DOHH2 (cell line): Measurements from ENCODE around the gene ATP7A.

Experiments
- H3F3A ChIP-seq: fragments of 200-600 bp; sonication (generic), shearing (Covaris generic); 2 replicates; pipeline ENCODE4 v1.6.0; 2016; ENCODE audit warnings: antibody characterized with exemption, mild to moderate bottlenecking; ENCODE audit not compliant: control insufficient read depth, insufficient read depth
- H3K27ac ChIP-seq: fragments of 200-600 bp; sonication (generic); 2 replicates; pipeline ENCODE4 v1.5.1; 2014; ENCODE audit warnings: low read depth, mild to moderate bottlenecking, low read length, moderate library complexity
- H3K27me3 ChIP-seq: fragments of 200-600 bp; sonication (generic); 2 replicates; pipeline ENCODE4 v1.6.1; 2014; ENCODE audit warnings: mild to moderate bottlenecking, low read length, mixed read lengths; ENCODE audit not compliant: control insufficient read depth
- H3K36me3 ChIP-seq: fragments of 200-600 bp; sonication (generic); 2 replicates; pipeline ENCODE4 v1.6.1; 2014; ENCODE audit warnings: mild to moderate bottlenecking, low read length, moderate library complexity, mixed read lengths; ENCODE audit not compliant: control insufficient read depth
- H3K4me1 ChIP-seq: fragments of 200-600 bp; sonication (generic); 2 replicates; pipeline ENCODE4 v1.6.1; 2014; ENCODE audit warnings: mild to moderate bottlenecking, low read length, mixed read lengths; ENCODE audit not compliant: control insufficient read depth
- H3K4me2 ChIP-seq: fragments of 200-600 bp; sonication (generic); 2 replicates; pipeline ENCODE4 v1.6.0; 2014; ENCODE audit warnings: mild to moderate bottlenecking, low read length, moderate library complexity
- H3K4me3 ChIP-seq: fragments of 200-600 bp; sonication (generic); 2 replicates; pipeline ENCODE4 v1.5.1; 2014; ENCODE audit warnings: mild to moderate bottlenecking, low read length, mixed read lengths
- H3K79me2 ChIP-seq: fragments of 200-600 bp; sonication (generic); 2 replicates; pipeline ENCODE4 v1.6.1; 2014; ENCODE audit warnings: mild to moderate bottlenecking, low read length, mixed read lengths; ENCODE audit not compliant: control insufficient read depth
- H3K9me2 ChIP-seq: fragments of 200-600 bp; sonication (generic); replicated peaks from 2 replicates; pipeline ENCODE4 v1.6.1; 2014; ENCODE audit warnings: mild to moderate bottlenecking, low read length, mixed read lengths; ENCODE audit not compliant: control insufficient read depth
- H3K9me3 ChIP-seq: fragments of 200-600 bp; sonication (generic); 2 replicates; pipeline ENCODE4 v1.6.1; 2014; ENCODE audit warnings: antibody characterized with exemption, low read length, mixed read lengths; ENCODE audit not compliant: control insufficient read depth, insufficient read depth
- H4K20me1 ChIP-seq: fragments of 200-600 bp; sonication (generic); 2 replicates; pipeline ENCODE4 v1.6.0; 2014; ENCODE audit warnings: low read depth, mild to moderate bottlenecking, antibody characterized with exemption, low read length, moderate library complexity; ENCODE audit not compliant: control insufficient read depth, insufficient read depth
- EZH2phosphoT487 ChIP-seq: fragments of 200-600 bp; sonication (generic); IDR thresholded peaks from 2 replicates; pipeline ENCODE4 v1.6.1; 2017; ENCODE audit warnings: borderline replicate concordance, mild to moderate bottlenecking, antibody characterized with exemption, low read length, moderate library complexity, mixed read lengths
- TF ChIP-seq, protein P1 (sequence below): fragments of 200-600 bp; sonication (generic); IDR thresholded peaks from one replicate; pipeline ENCODE4 v1.5.1; 2014; ENCODE audit warnings: antibody characterized with exemption, mild to moderate bottlenecking, low read depth, low read length; ENCODE audit not compliant: poor library complexity, severe bottlenecking

Gene ATP7A

DNA sequence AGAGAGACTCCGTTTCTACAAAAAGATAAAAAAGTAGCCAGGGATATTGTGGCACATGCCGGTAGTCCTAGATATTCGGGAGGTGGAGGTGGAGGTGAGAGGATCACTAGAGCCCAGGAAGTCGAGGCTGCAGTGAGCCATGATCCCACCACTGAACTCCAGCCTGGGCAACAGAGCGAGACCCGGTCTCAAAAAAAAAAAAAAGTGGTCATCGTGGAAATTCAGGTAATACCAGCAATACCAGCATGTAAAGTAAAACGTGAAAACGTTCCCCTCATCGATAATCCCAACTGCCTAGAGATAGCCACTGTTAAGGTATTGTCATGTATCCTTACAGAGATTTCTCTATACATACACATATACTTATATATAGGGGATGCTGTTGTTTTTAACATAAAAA is 16.8 kb upstream of the ATP7A start:
- peak overlapping the region; percentile 80 for H3K4me3 ChIP-seq
- H3K36me3 ChIP-seq: peaks cover 2% of the 10 kb centered on the region; the same call in 1 of the 2 replicates
- H3F3A ChIP-seq: peaks cover 5% of the 10 kb centered on the region
- H3K9me2 ChIP-seq: no peaks in the 10 kb centered on the region
- H3K79me2 ChIP-seq: peaks cover 54% of the 10 kb centered on the region
- no peaks in the 10 kb centered on the region for H4K20me1 ChIP-seq
- no peak for TF ChIP-seq EZH2phosphoT487
- TF ChIP-seq, protein P1, sequence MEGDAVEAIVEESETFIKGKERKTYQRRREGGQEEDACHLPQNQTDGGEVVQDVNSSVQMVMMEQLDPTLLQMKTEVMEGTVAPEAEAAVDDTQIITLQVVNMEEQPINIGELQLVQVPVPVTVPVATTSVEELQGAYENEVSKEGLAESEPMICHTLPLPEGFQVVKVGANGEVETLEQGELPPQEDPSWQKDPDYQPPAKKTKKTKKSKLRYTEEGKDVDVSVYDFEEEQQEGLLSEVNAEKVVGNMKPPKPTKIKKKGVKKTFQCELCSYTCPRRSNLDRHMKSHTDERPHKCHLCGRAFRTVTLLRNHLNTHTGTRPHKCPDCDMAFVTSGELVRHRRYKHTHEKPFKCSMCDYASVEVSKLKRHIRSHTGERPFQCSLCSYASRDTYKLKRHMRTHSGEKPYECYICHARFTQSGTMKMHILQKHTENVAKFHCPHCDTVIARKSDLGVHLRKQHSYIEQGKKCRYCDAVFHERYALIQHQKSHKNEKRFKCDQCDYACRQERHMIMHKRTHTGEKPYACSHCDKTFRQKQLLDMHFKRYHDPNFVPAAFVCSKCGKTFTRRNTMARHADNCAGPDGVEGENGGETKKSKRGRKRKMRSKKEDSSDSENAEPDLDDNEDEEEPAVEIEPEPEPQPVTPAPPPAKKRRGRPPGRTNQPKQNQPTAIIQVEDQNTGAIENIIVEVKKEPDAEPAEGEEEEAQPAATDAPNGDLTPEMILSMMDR: no peak
- no peaks in the 10 kb centered on the region for H3K9me3 ChIP-seq
- no peak overlapping the region for H3K27ac ChIP-seq
- no peaks in the 10 kb centered on the region for H3K27me3 ChIP-seq
- H3K4me2 ChIP-seq: peak overlapping the region; percentile 73
- peaks cover 13% of the 10 kb centered on the region for H3K4me1 ChIP-seq

DNA sequence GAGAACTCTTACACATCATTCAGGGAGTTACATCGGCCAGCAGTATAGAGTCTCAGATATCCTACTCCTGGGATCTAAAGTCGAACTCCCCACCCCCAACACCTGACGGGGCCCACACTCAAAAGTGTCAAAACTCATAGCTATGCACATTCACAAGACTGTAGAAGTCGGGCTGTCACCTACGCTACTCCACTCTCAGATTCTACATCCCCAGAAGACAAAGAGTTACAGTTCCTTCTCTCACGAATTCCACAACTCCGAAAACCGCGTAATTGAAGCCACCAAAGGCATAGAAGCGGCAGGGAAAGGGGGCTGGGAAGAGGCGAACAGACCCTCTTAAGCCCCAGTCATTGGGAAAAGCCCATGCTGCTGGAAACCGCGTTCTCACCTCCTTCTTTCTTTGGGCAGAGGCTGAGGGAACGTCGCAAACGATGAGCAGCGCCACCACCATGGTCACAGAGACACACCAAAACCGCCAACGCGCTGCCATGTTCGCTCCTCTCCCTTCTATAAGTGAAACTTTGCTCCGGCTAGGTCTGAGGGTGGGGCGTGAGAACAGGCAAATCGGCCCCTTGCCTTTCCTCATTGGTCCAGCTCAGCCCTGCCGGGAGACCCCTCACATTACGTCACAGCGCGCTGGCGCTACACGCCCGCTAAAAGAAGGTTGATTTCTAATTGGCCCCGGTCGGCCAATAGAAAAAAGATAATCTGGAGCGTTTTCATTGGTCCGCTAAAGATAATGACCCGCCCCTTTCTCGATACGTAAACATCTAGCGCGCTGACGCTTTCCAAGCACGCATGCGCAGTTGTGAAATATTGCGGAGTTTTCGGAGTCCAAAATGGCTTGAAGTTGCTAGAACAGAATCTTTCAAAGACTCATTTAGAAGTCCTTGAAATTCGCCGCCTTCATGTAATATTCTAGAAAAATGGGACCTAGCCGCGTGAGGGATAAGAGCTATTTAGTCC is 15.3 kb upstream of the ATP7A start, which contains the start of gene MAGT1:
TSS of gene MAGT1 (minus strand) at position 515 of the 966 bp plus-strand sequence. CDS start at position 490, 25 bp downstream.
- H3K79me2 ChIP-seq: peaks cover 58% of the 10 kb centered on the region
- no peaks in the 10 kb centered on the region for H3K27me3 ChIP-seq
- H3F3A ChIP-seq: peaks cover 5% of the 10 kb centered on the region
- H3K9me3 ChIP-seq: no peaks in the 10 kb centered on the region
- TF ChIP-seq, protein P1: peak; percentile 25
- no peak for TF ChIP-seq EZH2phosphoT487
- no peaks in the 10 kb centered on the region for H4K20me1 ChIP-seq
- H3K9me2 ChIP-seq: no peaks in the 10 kb centered on the region
- peak within 1 kb of the TSS; percentile 82 for H3K4me3 ChIP-seq
- peaks cover 15% of the 10 kb centered on the region for H3K4me1 ChIP-seq
- peak within 1 kb of the TSS; percentile 73 for H3K4me2 ChIP-seq
- peaks cover 11% of the 10 kb centered on the region for H3K36me3 ChIP-seq
- H3K27ac ChIP-seq: peak within 1 kb of the TSS; percentile 76

DNA sequence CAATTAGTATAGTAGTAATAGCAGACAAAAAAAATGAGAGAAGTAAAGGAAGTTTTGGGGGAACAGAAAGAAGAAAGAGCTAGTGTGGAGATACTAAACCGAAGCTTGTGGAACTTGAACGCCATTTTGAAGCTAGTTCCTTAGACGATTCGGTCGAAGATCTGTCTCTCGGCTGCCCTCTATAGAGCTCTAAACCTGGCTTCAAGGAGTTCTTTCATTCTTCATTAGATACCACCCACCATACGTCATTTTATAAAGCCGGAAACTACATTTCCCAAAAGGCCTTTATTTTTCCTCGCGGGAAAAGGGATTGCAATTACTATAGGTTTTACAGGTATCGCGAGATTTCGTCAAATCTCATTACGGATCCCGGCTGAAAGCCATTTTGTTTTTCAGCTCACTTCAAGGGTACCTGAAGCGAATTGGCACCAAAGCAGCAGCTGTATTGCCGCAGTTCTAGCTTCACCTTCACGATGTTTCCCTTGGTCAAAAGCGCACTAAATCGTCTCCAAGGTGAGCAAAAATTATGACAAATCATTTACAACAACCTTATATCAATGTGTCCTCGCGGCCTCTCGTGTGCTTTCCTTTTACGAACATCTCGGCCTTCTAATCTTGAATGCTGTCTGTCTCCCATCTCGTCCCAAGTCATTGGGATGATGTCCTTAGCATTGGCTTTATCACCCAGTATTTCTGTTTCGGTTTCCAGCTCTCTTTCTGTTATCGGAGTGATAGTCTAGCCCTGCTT is 11.2 kb upstream of the ATP7A start, which contains the start of gene COX7B:
TSS of gene COX7B (plus strand) at position 388 of the 748 bp plus-strand sequence. CDS start at position 474, 86 bp downstream.
- no peaks in the 10 kb centered on the region for H3K9me3 ChIP-seq
- peaks cover 5% of the 10 kb centered on the region for H3F3A ChIP-seq
- peak within 1 kb of the TSS; percentile 68 for H3K4me2 ChIP-seq
- no peaks in the 10 kb centered on the region for H4K20me1 ChIP-seq
- peaks cover 38% of the 10 kb centered on the region for H3K36me3 ChIP-seq
- H3K4me1 ChIP-seq: peaks cover 12% of the 10 kb centered on the region
- H3K79me2 ChIP-seq: peaks cover 46% of the 10 kb centered on the region
- H3K27ac ChIP-seq: peak within 1 kb of the TSS; percentile 67
- H3K9me2 ChIP-seq: no peaks in the 10 kb centered on the region
- TF ChIP-seq EZH2phosphoT487: no peak
- TF ChIP-seq, protein P1: peak; percentile 40
- peak within 1 kb of the TSS; percentile 81 for H3K4me3 ChIP-seq
- no peaks in the 10 kb centered on the region for H3K27me3 ChIP-seq
